GM23338 (cell line): Measurements from ENCODE around the gene RBM33. TPM values are rescaled to one million over a fixed set of nuclear protein-coding genes. Genes with fewer than 3 reads are reported as not detected.

Experiments
- ATAC-seq: fragments of 200-7000 bp; cut with Tn5 transposase; 3 replicates; pipeline ENCODE4 v1.9.1; 2020
- DNase-seq: peaks from one replicate; pipeline ENCODE4 v3.0.0-alpha.2; 2015; ENCODE audit warnings: low spot score
- H2AFZ ChIP-seq: fragments of 200-600 bp; sonication (generic); 2 replicates; pipeline ENCODE4 v1.8.0; 2016; ENCODE audit warnings: antibody characterized with exemption, mild to moderate bottlenecking, moderate library complexity
- H3F3A ChIP-seq: fragments of 200-600 bp; sonication (generic); replicated peaks from 2 replicates; pipeline ENCODE4 v1.8.0; 2017; ENCODE audit warnings: antibody characterized with exemption, mixed run types, low read depth
- H3K27ac ChIP-seq: fragments of 200-600 bp; sonication (generic); 2 replicates; pipeline ENCODE4 v1.6.1; 2016; ENCODE audit warnings: low read depth
- H3K27me3 ChIP-seq: fragments of 200-600 bp; sonication (generic); 2 replicates; pipeline ENCODE4 v1.8.0; 2016; ENCODE audit warnings: mild to moderate bottlenecking, mixed run types, moderate library complexity; ENCODE audit not compliant: insufficient read depth
- H3K36me3 ChIP-seq: fragments of 200-600 bp; sonication (generic); 2 replicates; pipeline ENCODE4 v1.8.0; 2016; ENCODE audit warnings: mild to moderate bottlenecking; ENCODE audit not compliant: insufficient read depth
- H3K4me1 ChIP-seq: fragments of 200-600 bp; sonication (generic); 2 replicates; pipeline ENCODE4 v1.8.0; 2016; ENCODE audit warnings: mild to moderate bottlenecking, moderate library complexity; ENCODE audit not compliant: insufficient read depth
- H3K4me2 ChIP-seq: fragments of 200-600 bp; sonication (generic); 2 replicates; pipeline ENCODE4 v1.7.1; 2017; ENCODE audit warnings: mixed run types
- H3K4me3 ChIP-seq: fragments of 200-600 bp; sonication (generic); 2 replicates; pipeline ENCODE4 v1.6.1; 2016; ENCODE audit warnings: mixed run types
- H3K79me2 ChIP-seq: fragments of 200-600 bp; sonication (generic); replicated peaks from 2 replicates; pipeline ENCODE4 v1.8.0; 2017; ENCODE audit warnings: mild to moderate bottlenecking; ENCODE audit not compliant: insufficient read depth
- H3K9me2 ChIP-seq: fragments of 200-600 bp; sonication (generic); 2 replicates; pipeline ENCODE4 v1.8.0; 2017; ENCODE audit not compliant: insufficient read depth
- H4K20me1 ChIP-seq: fragments of 200-600 bp; sonication (generic); replicated peaks from 2 replicates; pipeline ENCODE4 v1.8.0; 2017; ENCODE audit warnings: mild to moderate bottlenecking; ENCODE audit not compliant: insufficient read depth
- H3K27ac Mint-ChIP-seq: 2 replicates; pipeline ENCODE4 v1.8.0; 2020; ENCODE audit warnings: inconsistent platforms, mild to moderate bottlenecking, moderate library complexity, mixed read lengths
- H3K27me3 Mint-ChIP-seq: 3 replicates; pipeline ENCODE4 v1.8.0; 2022; ENCODE audit warnings: low read depth, mild to moderate bottlenecking, moderate library complexity, mixed read lengths, inconsistent platforms; ENCODE audit not compliant: insufficient read depth, poor library complexity
- H3K36me3 Mint-ChIP-seq: 3 replicates; pipeline ENCODE4 v1.8.0; 2021; ENCODE audit warnings: low read depth, mild to moderate bottlenecking, inconsistent platforms, moderate library complexity, mixed read lengths
- H3K4me1 Mint-ChIP-seq: 3 replicates; pipeline ENCODE4 v1.8.0; 2020; ENCODE audit warnings: mild to moderate bottlenecking, inconsistent platforms, mixed read lengths
- H3K4me3 Mint-ChIP-seq: 3 replicates; pipeline ENCODE4 v1.8.0; 2021; ENCODE audit warnings: moderate library complexity, mild to moderate bottlenecking, inconsistent platforms, mixed read lengths
- H3K9me3 Mint-ChIP-seq: 3 replicates; pipeline ENCODE4 v1.8.0; 2020; ENCODE audit warnings: moderate library complexity, mild to moderate bottlenecking, inconsistent platforms, mixed read lengths
- CREB1 ChIP-seq: fragments of 250-450 bp; sonication (Bioruptor Pico); IDR thresholded peaks from 2 replicates; pipeline ENCODE4 v1.5.0; 2020; ENCODE audit warnings: low read depth, mild to moderate bottlenecking, moderate library complexity
- CTCF ChIP-seq, 2 experiments: fragments of 200-600 bp in 1 of 2; sonication (generic) in 1 of 2; conservative IDR thresholded peaks; 2 replicates each; pipeline versions ENCODE4 v1.5.1 to v1.6.1; 2016 to 2017; ENCODE audit warnings: antibody characterized with exemption in 2 of 2, low read depth in 2 of 2, mild to moderate bottlenecking in 2 of 2, moderate library complexity in 1 of 2
- ETS1 ChIP-seq: IDR thresholded peaks from 2 replicates; pipeline ENCODE4 v1.6.1; 2016; ENCODE audit warnings: antibody characterized with exemption
- EZH2 ChIP-seq: fragments of 200-600 bp; sonication (generic); IDR thresholded peaks from one replicate; pipeline ENCODE4 v1.8.0; 2017; ENCODE audit warnings: antibody characterized with exemption, mild to moderate bottlenecking, low read depth; ENCODE audit not compliant: unreplicated experiment
- EZH2phosphoT487 ChIP-seq: fragments of 200-600 bp; sonication (generic); IDR thresholded peaks from one replicate; pipeline ENCODE4 v1.8.1; 2018; ENCODE audit warnings: antibody characterized with exemption; ENCODE audit not compliant: unreplicated experiment
- JUNB ChIP-seq: IDR thresholded peaks from one replicate; pipeline ENCODE4 v1.6.1; 2016; ENCODE audit warnings: antibody characterized with exemption; ENCODE audit not compliant: unreplicated experiment
- NANOG ChIP-seq: IDR thresholded peaks from 2 replicates; pipeline ENCODE4 v1.6.1; 2016; ENCODE audit warnings: antibody characterized with exemption, borderline replicate concordance
- POLR2AphosphoS5 ChIP-seq: IDR thresholded peaks from 2 replicates; pipeline ENCODE4 v1.6.1; 2016; ENCODE audit warnings: antibody characterized with exemption, low read depth
- REST ChIP-seq: IDR thresholded peaks from one replicate; pipeline ENCODE4 v1.6.1; 2018; ENCODE audit warnings: antibody characterized with exemption; ENCODE audit not compliant: unreplicated experiment
- STAT1 ChIP-seq: IDR thresholded peaks from one replicate; pipeline ENCODE4 v1.6.1; 2016; ENCODE audit warnings: antibody characterized with exemption; ENCODE audit not compliant: unreplicated experiment
- ZNF114 ChIP-seq: fragments of 250-450 bp; sonication (Bioruptor Pico); IDR thresholded peaks from 2 replicates; pipeline ENCODE4 v1.5.0; 2020; ENCODE audit warnings: mild to moderate bottlenecking, moderate library complexity
- ZNF331 ChIP-seq: fragments of 250-450 bp; sonication (Bioruptor Pico); IDR thresholded peaks from 2 replicates; pipeline ENCODE4 v1.5.0; 2020; ENCODE audit warnings: low read depth, mild to moderate bottlenecking, moderate library complexity
- ZNF462 ChIP-seq: fragments of 250-450 bp; sonication (Bioruptor Pico); IDR thresholded peaks from 2 replicates; pipeline ENCODE4 v1.5.0; 2020; ENCODE audit warnings: mild to moderate bottlenecking, moderate library complexity
- polyA plus RNA-seq: library from polyadenylated mRNA; unstranded; fragments of >200 nt; fragmentation: Nextera tagmentation; extraction: Ambion mirVana; gene quantifications from 2 replicates; pipeline ENCODE4 v1.2.1, GENCODE V29; 2016
- total RNA-seq: library from RNA; depleted of rRNA; stranded (reverse); fragments of >200 nt; shearing (Covaris generic); gene quantifications from 2 replicates; pipeline ENCODE4 v1.2.3, GENCODE V29; 2014

The RBM33 gene
- total and polyA plus RNA-seq, 2 experiments from 2014 or later, result 47.7 to 94.7 TPM

GRCh38 chr7:155816996-155817395 is 172.5 kb downstream of the RBM33 start:
- ATAC-seq, result no peak
- TF ChIP-seq NANOG (no peak), EZH2 (no peak), JUNB (no peak), ETS1 (no peak), ZNF114 (CRISPR knock-in tag) (no peak), CTCF (conservative IDR thresholded peaks at IDR 0.05; ENCODE audit: low read depth in 2 of 2) (no peak), REST (no peak), STAT1 (no peak), CREB1 (CRISPR knock-in tag) (no peak), ZNF331 (CRISPR knock-in tag) (no peak), ZNF462 (CRISPR knock-in tag) (no peak), POLR2AphosphoS5 (no peak), EZH2phosphoT487 (no peak)
- Histone ChIP-seq H4K20me1 (no peaks in the 10 kb centered on the region; the same call in 1 of the 2 replicates), H3K9me2 (no peaks in the 10 kb centered on the region), H3K4me2 (no peak overlapping the region), H3K36me3 (no peaks in the 10 kb centered on the region), H3K4me1 (no peaks in the 10 kb centered on the region; the same call in 1 of the 2 replicates), H3K27me3 (peaks cover 34% of the 10 kb centered on the region), H3K27ac (no peak overlapping the region), H2AFZ (no peak overlapping the region), H3F3A (no peaks in the 10 kb centered on the region), H3K4me3 (no peak overlapping the region), H3K79me2 (no peaks in the 10 kb centered on the region)
- DNase-seq, result no peak
- no peak overlapping the region for H3K4me3 Mint-ChIP-seq
- no peaks in the 10 kb centered on the region for H3K36me3 Mint-ChIP-seq
- peaks cover 7% of the 10 kb centered on the region for H3K9me3 Mint-ChIP-seq
- H3K27ac Mint-ChIP-seq, result no peak overlapping the region
- peaks cover 24% of the 10 kb centered on the region for H3K4me1 Mint-ChIP-seq
- H3K27me3 Mint-ChIP-seq, result peaks cover 45% of the 10 kb centered on the region
